K562 (cell line): ENCODE results near the gene TIMM17B. TPM values are rescaled to one million over a fixed set of nuclear protein-coding genes. Genes with fewer than 3 reads are reported as not detected.

Experiments used
- ATAC-seq: fragments of 200-7000 bp; cut with Tn5 transposase; 3 replicates; pipeline ENCODE4 v1.9.1; 2020; ENCODE audit warnings: moderate library complexity
- BruUV-seq: library from RNA; stranded (reverse); fragments of 400-500 nt; replicated peaks from 2 replicates; lab custom pipeline; 2021; lab: Mats Ljungman, UMichigan
- CTCF ChIA-PET: fragments of 300-600 bp; formaldehyde crosslinking; extraction: SDS; loops from one replicate; lab custom pipeline; 2021; ENCODE audit warnings: low intra/inter-chr PET ratio; lab: Yijun Ruan, JAX
- POLR2A ChIA-PET: fragments of 300-600, 350-650 bp; sonication (Branson Sonifier 250); formaldehyde crosslinking; extraction: SDS; loops from one replicate; lab custom pipeline; 2021; ENCODE audit warnings: antibody characterized with exemption, inconsistent platforms; lab: Yijun Ruan, JAX
- DNase-seq, 4 experiments: peaks; one replicate each; pipeline versions ENCODE4 v3.0.0 to v3.0.0-alpha.2; 2011 to 2018; ENCODE audit warnings: low spot score in 3 of 4, mixed read lengths in 3 of 4; ENCODE audit errors: extremely low read depth in 1 of 4
- FAIRE-seq: peaks from 2 replicates; lab custom pipeline; 2011; peaks lifted over from hg19 to GRCh38; lab: Jason Lieb, UNC
- H2AFZ ChIP-seq: 2 replicates; pipeline ENCODE4 v1.6.0; 2011; ENCODE audit warnings: low read depth, low read length, control low read depth, inconsistent platforms
- H3K27ac ChIP-seq: fragments of 200-600 bp; 3 replicates; pipeline ENCODE4 v1.8.0; 2011; ENCODE audit warnings: low read depth, mild to moderate bottlenecking, control low read depth, inconsistent platforms, low read length, moderate library complexity, mixed read lengths; ENCODE audit errors: extremely low read depth
- H3K27me3 ChIP-seq, 2 experiments: fragments of 300-600 bp in 1 of 2; 2 replicates in 1 of 2; 3 replicates in 1 of 2; pipeline versions ENCODE4 v1.6.0 to v1.8.0; 2011; ENCODE audit warnings: inconsistent platforms in 2 of 2, low read length in 2 of 2, mild to moderate bottlenecking in 1 of 2, mixed read lengths in 1 of 2, moderate library complexity in 1 of 2; ENCODE audit not compliant: control insufficient read depth in 2 of 2, insufficient read depth in 2 of 2
- H3K36me3 ChIP-seq: fragments of 300-600 bp; 3 replicates; pipeline ENCODE4 v1.8.0; 2011; ENCODE audit warnings: mild to moderate bottlenecking, low read length, inconsistent platforms; ENCODE audit not compliant: control insufficient read depth, insufficient read depth
- H3K4me1 ChIP-seq, 2 experiments: fragments of 200-600 bp in 1 of 2; replicated peaks in 1 of 2; 2 replicates in 1 of 2; 3 replicates in 1 of 2; pipeline versions ENCODE4 v1.5.1 to v1.8.0; 2011; ENCODE audit warnings: inconsistent platforms in 2 of 2, low read length in 2 of 2, mild to moderate bottlenecking in 1 of 2, mixed read lengths in 1 of 2, moderate library complexity in 1 of 2; ENCODE audit not compliant: control insufficient read depth in 2 of 2, insufficient read depth in 2 of 2
- H3K4me2 ChIP-seq: 2 replicates; pipeline ENCODE4 v1.6.1; 2011; ENCODE audit warnings: low read length, control low read depth, inconsistent platforms, mixed read lengths; ENCODE audit not compliant: insufficient read depth
- H3K4me3 ChIP-seq: fragments of 200-600 bp; sonication (generic), shearing (Covaris generic); 2 replicates; pipeline ENCODE4 v1.5.1; 2016; ENCODE audit warnings: control low read depth, inconsistent platforms
- H3K79me2 ChIP-seq: fragments of 200-600 bp; 3 replicates; pipeline ENCODE4 v1.8.0; 2011; ENCODE audit warnings: low read length, inconsistent platforms; ENCODE audit not compliant: control insufficient read depth, insufficient read depth
- H3K9ac ChIP-seq, 2 experiments: 2 replicates each; pipeline versions ENCODE4 v1.6.0 to v1.6.1; 2011; ENCODE audit warnings: low read depth in 2 of 2, low read length in 2 of 2, control low read depth in 1 of 2, inconsistent platforms in 1 of 2, mild to moderate bottlenecking in 1 of 2, mixed read lengths in 1 of 2; ENCODE audit not compliant: insufficient read depth in 1 of 2
- H3K9me1 ChIP-seq: one replicate; pipeline ENCODE4 v1.6.0; 2011; ENCODE audit warnings: inconsistent platforms, mild to moderate bottlenecking, low read length, moderate library complexity; ENCODE audit not compliant: control insufficient read depth, insufficient read depth
- H3K9me3 ChIP-seq: replicated peaks from 2 replicates; pipeline ENCODE4 v1.5.1; 2011; ENCODE audit warnings: low read depth, low read length, inconsistent platforms; ENCODE audit not compliant: control insufficient read depth, insufficient read depth
- H4K20me1 ChIP-seq: replicated peaks from 2 replicates; pipeline ENCODE4 v1.6.1; 2011; ENCODE audit warnings: low read length, inconsistent platforms, mixed read lengths; ENCODE audit not compliant: control insufficient read depth, insufficient read depth
- LCOR ChIP-seq: sonication (generic); formaldehyde crosslinking; IDR thresholded peaks from 2 replicates; pipeline ENCODE4 v1.8.0; 2022; ENCODE audit warnings: mild to moderate bottlenecking, missing genetic modification reagents
- POLR2G ChIP-seq: fragments of 200-400 bp; formaldehyde crosslinking; IDR thresholded peaks from 2 replicates; pipeline ENCODE4 v1.6.1; 2017; ENCODE audit warnings: low read depth, mild to moderate bottlenecking, antibody characterized with exemption, low read length, moderate library complexity
- TEAD2 ChIP-seq: fragments of 450-650 bp; IDR thresholded peaks from 2 replicates; pipeline ENCODE4 v1.6.1; 2016; ENCODE audit warnings: missing genetic modification characterization, control low read depth, missing compliant biosample characterization
- TSHZ1 ChIP-seq: fragments of 250-450 bp; sonication (Bioruptor Pico); IDR thresholded peaks from 2 replicates; pipeline ENCODE4 v1.4.0; 2020; ENCODE audit warnings: mild to moderate bottlenecking, moderate library complexity
- ZNF639 ChIP-seq, 2 experiments: fragments of 200-800 bp in 1 of 2; sonication (Bioruptor generic) in 1 of 2; sonication (generic) in 1 of 2; formaldehyde crosslinking in 1 of 2; IDR thresholded peaks in 1 of 2; conservative IDR thresholded peaks in 1 of 2; 2 replicates each; pipeline versions ENCODE4 v1.5.0 to v1.6.1; 2016 to 2020; ENCODE audit warnings: missing compliant biosample characterization in 1 of 2, missing genetic modification characterization in 1 of 2, missing genetic modification reagents in 1 of 2
- WGBS: fragments of 100-300 bp; shearing (Covaris generic); methylation state at CpG from one replicate; pipeline ENCODE4 v1.1.6; 2016; ENCODE audit warnings: low coverage, mixed read lengths; ENCODE audit not compliant: insufficient coverage; ENCODE audit errors: missing lambda C conversion rate; 5-methylcytosine and 5-hydroxymethylcytosine counted together
- in situ Hi-C: fragments of 300-500 bp; cut with MboI; formaldehyde crosslinking; loops from 4 replicates; pipeline ENCODE4 v1.15.0; 2018; ENCODE audit warnings: inconsistent platforms, mixed read lengths
- intact Hi-C: fragments of 100-400 bp; cut with micrococcal nuclease; formaldehyde crosslinking; loops from 2 replicates; pipeline ENCODE4 v1.14.2; 2022
- polyA plus RNA-seq, 8 experiments: library from polyadenylated mRNA; depleted of rRNA in 4 of 8; stranded (reverse) in 5 of 8; unstranded in 3 of 8; fragments of >200 nt; fragmentation: Nextera tagmentation in 2 of 8; fragmentation: Illumina TruSeq in 1 of 8; extraction: Ambion mirVana in 2 of 8; extraction: Trizol in 1 of 8; gene quantifications; 2 replicates each; pipeline versions ENCODE4 v1.2.1 to v1.2.3, GENCODE V29; 2011 to 2014; ENCODE audit warnings: inconsistent platforms in 1 of 8, missing spikeins in 1 of 8
- total RNA-seq, 7 experiments: library from RNA; depleted of rRNA in 6 of 7; stranded (reverse); fragments of >200 nt in 6 of 7; fragmentation: Illumina TruSeq in 2 of 7; extraction: Trizol in 2 of 7; gene quantifications; 2 replicates each; pipeline versions ENCODE4 v1.2.1 to v1.2.3, GENCODE V29; 2011 to 2021; ENCODE audit warnings: low replicate concordance in 1 of 7

Gene TIMM17B
- total and polyA plus RNA-seq, 9 of the 15 experiments (the other 6 are each of a cell fraction or from before 2014, with no cell fraction given) = 9.9 to 184 (median 115) TPM

- Histone ChIP-seq H3K27me3 (no peaks in the 10 kb centered on the region), H2AFZ (no peak overlapping the region), H3K79me2 (peaks cover 31% of the 10 kb centered on the region), H3K9ac (0 out of 4 replicates have a peak overlapping the region, but pooled peaks of 1 of the 2 experiments have one; percentile 4), H3K9me1 (no peaks in the 10 kb centered on the region), H3K27ac (no peak overlapping the region), H3K36me3 (peaks cover 70% of the 10 kb centered on the region)
- CTCF ChIA-PET = no interaction called here
- no peak for FAIRE-seq
- intact Hi-C loops = no loop called here
- ATAC-seq = no peak
- TF ChIP-seq ZNF639 (CRISPR knock-in tag; conservative IDR thresholded peaks at IDR 0.05 in 1 of 2, IDR thresholded peaks at IDR 0.05 in 1 of 2) (no peak), TSHZ1 (CRISPR knock-in tag) (no peak), TEAD2 (tag) (no peak), POLR2G (peak; percentile 29; the same call in 1 of the 2 replicates), LCOR (CRISPR knock-in tag) (no peak)
- TF ChIP-seq, all 486 proteins: peak for 1
- TSS peak; percentile 67 for BruUV-seq
- WGBS = 96% methylated on average over 9 of the region's 20 CpGs
- Histone ChIP-seq H3K4me2 (no peak overlapping the region), H3K9me3 (no peaks in the 10 kb centered on the region), H3K4me3 (no peak overlapping the region), H3K4me1 (peaks cover 7 to 23% of the 10 kb centered on the region in 2 experiments; a peak in 2 of 5 replicates), H4K20me1 (no peaks in the 10 kb centered on the region; the same call in 1 of the 2 replicates)
- no peak for DNase-seq
- POLR2A ChIA-PET = interaction anchor here (0.8 to 1.0 kb wide), 2 partner anchors 10 to 56 kb away, joined by 5 to 6 read pairs; partner anchors contain the start of gene SLC35A2
- in situ Hi-C loops = no loop called here
Measured at GRCh38 chrX:48902135-48902534, 4.6 kb upstream of the TIMM17B start.
